Esophagus muscularis mucosa (tissue), 3 donors: ENCODE results near the gene PCSK4.

Experiments
- CTCF ChIP-seq, 3 experiments: fragments of 200-600 bp in 2 of 3; fragments of 450-650 bp in 1 of 3; sonication (generic) in 2 of 3; IDR thresholded peaks; one replicate each; pipeline ENCODE4 v1.5.1; 2017 to 2019; ENCODE audit warnings: antibody characterized with exemption in 3 of 3, mild to moderate bottlenecking in 2 of 3, moderate library complexity in 1 of 3
- POLR2AphosphoS5 ChIP-seq, 2 donors: sonication (generic); formaldehyde crosslinking; IDR thresholded peaks; one replicate each; pipeline ENCODE4 v1.6.1; 2017; ENCODE audit warnings: antibody characterized with exemption in 2 of 2

- TF ChIP-seq CTCF (IDR thresholded peaks at IDR 0.05) (no peak), POLR2AphosphoS5 (IDR thresholded peaks at IDR 0.05) (no peak)
These were observed 20.7 kb upstream of the PCSK4 start for GRCh38 chr19:1510807-1511206.
